Right atrium auricular region (tissue), 2 donors: ENCODE data around the gene TAF1. TPM values are rescaled to one million over a fixed set of nuclear protein-coding genes. Genes with fewer than 3 reads are reported as not detected.
"Not testable (repeated sequence)": the region's sequence is repeated elsewhere in the genome, so short reads cannot be mapped to it uniquely, and the experiment has no call there.

Experiments
- DNase-seq: peaks from one replicate; pipeline ENCODE4 v3.0.0-alpha.2; 2019; ENCODE audit warnings: low spot score
- H3K27ac ChIP-seq, 2 donors: fragments of 200-600 bp; sonication (generic); 1 replicate in 1 of 2; 2 replicates in 1 of 2; pipeline ENCODE4 v1.5.1; 2016 to 2019
- H3K27me3 ChIP-seq, 2 donors: fragments of 200-600 bp; sonication (generic); one replicate each; pipeline versions ENCODE4 v1.5.1 to v1.6.0; 2017 to 2019
- H3K36me3 ChIP-seq: fragments of 200-600 bp; sonication (generic); one replicate; pipeline ENCODE4 v1.5.1; 2016
- H3K4me1 ChIP-seq, 2 donors: fragments of 200-600 bp; sonication (generic); one replicate each; pipeline versions ENCODE4 v1.5.1 to v1.6.0; 2017 to 2019
- H3K4me3 ChIP-seq, 2 donors: fragments of 200-600 bp; sonication (generic); 1 replicate in 1 of 2; 2 replicates in 1 of 2; pipeline ENCODE4 v1.5.1; 2017 to 2019; ENCODE audit warnings: mild to moderate bottlenecking in 1 of 2, moderate library complexity in 1 of 2
- H3K9me3 ChIP-seq, 2 donors: fragments of 200-600 bp; sonication (generic); one replicate each; pipeline ENCODE4 v1.5.1; 2019
- total RNA-seq, 2 donors: library from RNA; depleted of rRNA; stranded (reverse); fragments of >200 nt; gene quantifications; one replicate each; pipeline ENCODE4 v1.1.0, GENCODE V29; 2016
- TF ChIP-seq, protein P1 (sequence below), 2 donors: fragments of 200-600 bp; sonication (generic); IDR thresholded peaks; one replicate each; pipeline ENCODE4 v1.5.1; 2019; ENCODE audit warnings: antibody characterized with exemption in 2 of 2

The TAF1 gene
- total RNA-seq, 2 donors from 2014 or later, result 17.9 to 19.1 TPM

DNA sequence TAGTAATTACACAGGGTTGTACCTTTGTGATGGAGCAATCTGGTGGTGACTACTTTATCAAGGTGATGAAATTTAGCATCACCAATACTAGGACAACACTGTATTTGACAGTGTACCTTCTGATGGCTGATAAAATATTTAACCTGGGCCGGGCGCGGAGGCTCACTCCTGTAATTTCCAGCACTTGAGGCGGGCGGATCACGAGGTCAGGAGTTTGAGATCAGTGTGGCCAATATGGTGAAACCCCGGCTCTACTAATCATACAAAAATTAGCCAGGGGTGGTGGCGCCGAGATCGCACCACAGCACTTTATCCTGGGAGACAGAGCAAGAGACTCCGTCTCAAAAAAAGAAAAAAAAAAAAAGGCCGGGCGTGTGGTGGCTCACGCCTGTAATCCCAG lies 1.9 kb upstream of the TAF1 start:
- Histone ChIP-seq H3K27ac (no peak overlapping the region), H3K27me3 (no peaks in the 10 kb centered on the region), H3K4me3 (no peak overlapping the region), H3K4me1 (peaks cover 0 to 10% of the 10 kb centered on the region in 2 donors), H3K36me3 (no peaks in the 10 kb centered on the region), H3K9me3 (no peaks in the 10 kb centered on the region)
- DNase-seq, result no peak
- TF ChIP-seq, protein P1, sequence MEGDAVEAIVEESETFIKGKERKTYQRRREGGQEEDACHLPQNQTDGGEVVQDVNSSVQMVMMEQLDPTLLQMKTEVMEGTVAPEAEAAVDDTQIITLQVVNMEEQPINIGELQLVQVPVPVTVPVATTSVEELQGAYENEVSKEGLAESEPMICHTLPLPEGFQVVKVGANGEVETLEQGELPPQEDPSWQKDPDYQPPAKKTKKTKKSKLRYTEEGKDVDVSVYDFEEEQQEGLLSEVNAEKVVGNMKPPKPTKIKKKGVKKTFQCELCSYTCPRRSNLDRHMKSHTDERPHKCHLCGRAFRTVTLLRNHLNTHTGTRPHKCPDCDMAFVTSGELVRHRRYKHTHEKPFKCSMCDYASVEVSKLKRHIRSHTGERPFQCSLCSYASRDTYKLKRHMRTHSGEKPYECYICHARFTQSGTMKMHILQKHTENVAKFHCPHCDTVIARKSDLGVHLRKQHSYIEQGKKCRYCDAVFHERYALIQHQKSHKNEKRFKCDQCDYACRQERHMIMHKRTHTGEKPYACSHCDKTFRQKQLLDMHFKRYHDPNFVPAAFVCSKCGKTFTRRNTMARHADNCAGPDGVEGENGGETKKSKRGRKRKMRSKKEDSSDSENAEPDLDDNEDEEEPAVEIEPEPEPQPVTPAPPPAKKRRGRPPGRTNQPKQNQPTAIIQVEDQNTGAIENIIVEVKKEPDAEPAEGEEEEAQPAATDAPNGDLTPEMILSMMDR (IDR thresholded peaks at IDR 0.05), result no peak

DNA sequence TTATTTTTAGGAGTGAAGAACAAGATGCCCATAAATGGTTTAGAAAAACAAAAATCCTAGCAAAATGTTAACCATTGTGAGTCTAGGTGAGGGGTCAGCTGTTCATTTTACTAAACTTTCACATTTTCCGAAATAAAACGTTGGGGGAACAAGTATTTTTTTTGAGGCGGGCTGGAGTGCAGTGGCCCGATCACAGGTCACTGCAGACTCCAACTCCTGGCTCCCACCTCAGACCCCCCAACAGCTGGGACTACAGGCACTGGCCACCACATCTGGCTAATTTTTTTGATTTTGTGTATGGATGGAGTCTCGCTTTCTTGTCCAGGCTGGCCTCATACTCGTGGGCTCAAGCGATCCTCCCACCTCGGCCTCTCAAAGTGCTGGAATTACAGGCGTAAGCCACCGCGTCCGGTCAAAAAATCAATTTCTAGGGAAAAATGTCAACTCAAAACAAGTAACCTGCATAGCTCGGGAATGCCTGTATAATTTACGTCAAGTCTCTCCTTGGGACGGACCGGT lies 742 bp upstream of the TAF1 start:
- Histone ChIP-seq H3K36me3 (no peaks in the 10 kb centered on the region), H3K4me3 (peak overlapping the region; percentile 43 to 56), H3K27me3 (no peaks in the 10 kb centered on the region), H3K27ac (peak overlapping the region; percentile 81), H3K4me1 (peaks cover 0 to 10% of the 10 kb centered on the region in 2 donors), H3K9me3 (no peaks in the 10 kb centered on the region)
- TF ChIP-seq, protein P1 (IDR thresholded peaks at IDR 0.05), result no peak
- no peak for DNase-seq

DNA sequence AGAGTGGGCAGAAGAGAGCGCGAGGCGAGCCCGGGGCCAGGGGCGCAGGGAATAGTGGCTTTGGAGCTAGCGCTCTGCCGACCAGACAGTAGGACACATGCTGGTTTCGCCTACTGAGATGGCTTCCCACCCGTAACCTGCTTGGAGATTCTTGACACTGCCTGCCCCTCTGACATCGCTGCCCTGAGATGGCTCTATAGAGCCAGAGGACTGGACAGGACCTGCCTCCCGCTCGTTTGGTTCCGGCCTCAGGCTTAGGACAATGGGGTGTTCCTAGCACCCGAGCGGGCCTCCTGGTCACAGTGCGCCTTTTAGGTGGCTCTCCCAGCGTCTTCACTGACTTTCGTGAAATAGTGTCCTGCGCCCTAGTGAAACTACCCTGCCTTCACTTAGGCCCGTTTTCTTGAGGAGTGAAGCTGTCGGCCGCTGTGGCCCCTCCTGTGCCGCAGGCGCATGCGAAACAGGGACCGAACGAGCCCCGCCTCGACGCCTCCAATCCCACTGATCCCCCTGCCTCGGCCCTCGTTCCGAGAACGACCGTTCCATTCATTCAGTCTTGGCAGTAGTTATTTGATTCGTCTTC lies 608 bp downstream of the TAF1 start:
- Histone ChIP-seq H3K27me3 (no peaks in the 10 kb centered on the region), H3K36me3 (no peaks in the 10 kb centered on the region), H3K27ac (peak overlapping the region; percentile 75 to 84), H3K9me3 (no peaks in the 10 kb centered on the region), H3K4me1 (peaks cover 0 to 10% of the 10 kb centered on the region in 2 donors), H3K4me3 (peak overlapping the region; percentile 60)
- no peak for DNase-seq
- TF ChIP-seq, protein P1 (IDR thresholded peaks at IDR 0.05), result no peak

DNA sequence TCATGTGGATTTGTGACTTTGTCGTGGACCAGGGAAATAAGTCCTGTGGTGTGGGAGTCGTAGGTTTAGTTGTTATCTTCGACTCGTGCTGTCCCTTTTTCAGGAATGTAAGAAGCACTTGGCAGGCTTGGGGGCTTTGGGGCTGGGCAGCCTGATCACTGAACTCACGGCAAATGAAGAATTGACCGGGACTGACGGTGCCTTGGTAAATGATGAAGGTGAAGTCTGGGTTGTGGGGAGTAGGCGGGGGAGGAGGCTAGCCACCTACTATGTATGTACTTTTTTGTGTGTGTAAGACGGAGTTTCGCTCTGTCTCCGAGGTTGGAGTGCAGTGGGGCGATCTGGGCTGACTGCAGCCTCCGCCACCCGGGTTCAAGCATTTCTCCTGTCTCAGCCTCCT lies 1.2 kb downstream of the TAF1 start:
- H3K27ac ChIP-seq, result peak overlapping the region; percentile 75 to 84
- peaks cover 0 to 10% of the 10 kb centered on the region in 2 donors for H3K4me1 ChIP-seq
- peak overlapping the region; percentile 60 for H3K4me3 ChIP-seq
- H3K9me3 ChIP-seq, result no peaks in the 10 kb centered on the region
- H3K36me3 ChIP-seq, result no peaks in the 10 kb centered on the region
- H3K27me3 ChIP-seq, result no peaks in the 10 kb centered on the region
- DNase-seq, result no peak
- TF ChIP-seq, protein P1 (IDR thresholded peaks at IDR 0.05), result no peak

DNA sequence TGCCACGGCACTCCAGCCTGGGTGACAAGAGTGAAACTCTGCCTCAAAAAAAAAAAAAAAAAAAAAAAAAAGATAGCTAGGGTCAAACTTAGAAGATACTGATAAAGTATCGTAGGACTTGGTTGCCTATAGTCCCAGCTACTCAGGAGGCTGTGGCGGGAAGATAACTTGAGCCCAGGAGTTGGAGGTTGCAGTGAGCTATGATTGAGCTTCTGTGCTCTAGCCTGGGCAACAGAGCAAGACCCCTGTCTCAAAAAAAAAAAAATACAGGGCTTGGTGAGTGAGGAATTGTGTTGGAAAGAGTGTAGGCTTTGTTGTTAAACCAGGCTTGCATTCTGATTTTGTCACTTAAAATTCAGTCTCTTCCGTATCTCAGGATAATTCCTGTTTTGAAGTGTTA lies 6.2 kb downstream of the TAF1 start:
- Histone ChIP-seq H3K27ac (no peak overlapping the region), H3K9me3 (no peaks in the 10 kb centered on the region), H3K4me1 (peaks cover 0 to 8% of the 10 kb centered on the region in 2 donors), H3K4me3 (no peak overlapping the region), H3K36me3 (peaks cover 25% of the 10 kb centered on the region), H3K27me3 (no peaks in the 10 kb centered on the region)
- TF ChIP-seq, protein P1 (IDR thresholded peaks at IDR 0.05), result no peak
- no peak for DNase-seq

DNA sequence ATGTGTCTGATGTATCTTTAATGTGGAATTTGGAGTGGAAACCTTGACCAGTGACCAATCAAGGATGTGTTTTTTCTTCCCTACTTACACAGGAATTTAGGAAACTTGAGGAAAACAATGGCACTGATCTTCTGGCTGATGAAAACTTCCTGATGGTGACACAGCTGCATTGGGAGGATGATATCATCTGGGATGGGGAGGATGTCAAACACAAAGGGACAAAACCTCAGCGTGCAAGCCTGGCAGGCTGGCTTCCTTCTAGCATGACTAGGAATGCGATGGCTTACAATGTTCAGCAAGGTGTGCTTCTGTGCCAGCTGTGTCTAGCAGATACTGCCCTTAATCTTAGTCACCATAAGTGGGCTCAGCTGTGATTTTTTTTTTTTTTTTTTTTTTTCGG lies 12.6 kb downstream of the TAF1 start:
- Histone ChIP-seq H3K4me3 (no peak overlapping the region), H3K27me3 (no peaks in the 10 kb centered on the region), H3K9me3 (no peaks in the 10 kb centered on the region), H3K36me3 (peaks cover 71% of the 10 kb centered on the region), H3K4me1 (no peaks in the 10 kb centered on the region), H3K27ac (no peak overlapping the region)
- TF ChIP-seq, protein P1 (IDR thresholded peaks at IDR 0.05), result no peak
- DNase-seq, result no peak

DNA sequence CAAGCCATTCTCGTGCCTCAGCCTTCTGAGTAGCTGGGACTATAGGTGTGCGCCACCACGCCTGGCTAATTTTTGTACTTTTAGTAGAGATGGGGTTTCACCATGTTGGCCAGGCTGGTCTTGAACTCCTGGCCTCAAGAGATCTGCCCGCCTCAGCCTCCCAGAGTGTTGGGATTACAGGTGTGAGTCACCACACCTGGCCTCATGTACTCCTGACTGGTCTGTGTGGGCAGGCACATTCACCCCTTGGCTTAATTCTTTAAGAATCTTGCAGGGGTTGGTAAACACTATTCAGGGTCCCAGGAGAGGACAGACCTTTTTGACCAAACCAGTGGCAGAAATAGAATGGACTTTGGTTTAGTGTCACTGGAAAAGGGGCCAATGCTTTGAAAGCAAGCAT lies 25.6 kb downstream of the TAF1 start:
- H3K27ac ChIP-seq, H3K4me1 ChIP-seq, H3K9me3 ChIP-seq, H3K4me3 ChIP-seq, H3K27me3 ChIP-seq, DNase-seq: not testable (repeated sequence)
- peaks cover 93% of the 10 kb centered on the region for H3K36me3 ChIP-seq
